ENCODE results near the gene TNFRSF18. TPM values are rescaled to one million over a fixed set of nuclear protein-coding genes. Genes with fewer than 3 reads are reported as not detected.

Gene TNFRSF18
- total RNA-seq, 1 donor from 2014 or later, result 1.2 TPM

DNA sequence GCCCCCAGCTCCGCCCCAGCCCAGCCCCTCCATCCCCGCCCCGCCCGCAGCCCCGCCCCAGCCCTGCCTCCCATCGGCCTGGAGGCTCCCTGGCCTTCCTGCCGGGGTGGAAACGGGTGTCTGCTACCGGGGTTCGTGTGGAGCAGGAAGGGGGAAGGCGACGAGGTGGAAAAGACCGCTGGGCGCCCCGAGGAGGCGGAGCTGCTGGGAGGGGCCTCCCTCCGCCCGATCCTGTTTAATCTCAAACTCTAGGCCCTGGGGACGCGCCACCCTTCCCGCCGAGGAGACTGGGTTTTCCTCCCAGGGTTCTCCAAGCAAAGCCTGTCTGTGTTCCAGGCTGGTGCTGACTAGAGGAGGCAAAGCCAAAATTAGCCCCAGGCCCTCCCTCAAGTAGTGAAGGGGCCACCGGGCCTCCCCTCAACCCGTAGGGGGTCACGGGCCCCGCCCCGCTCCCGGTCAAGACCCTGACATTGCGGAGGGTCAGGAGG is 48.9 kb downstream of the TNFRSF18 start:
- H3K36me3 Mint-ChIP-seq, result no peaks in the 10 kb centered on the region
- peak overlapping the region; percentile 82 for H3K27ac Mint-ChIP-seq
- peaks cover 3% of the 10 kb centered on the region for H3K4me1 Mint-ChIP-seq
- peak; percentile 64 to 79 for DNase-seq (ENCODE audit: low spot score in 2 of 2, unreplicated experiment in 2 of 2)
- no peaks in the 10 kb centered on the region for H3K27me3 Mint-ChIP-seq (ENCODE audit: low read depth)
- peak overlapping the region; percentile 56 for H3K4me3 Mint-ChIP-seq
- peaks cover 20% of the 10 kb centered on the region for H3K9me3 Mint-ChIP-seq
- TF ChIP-seq, protein P1, sequence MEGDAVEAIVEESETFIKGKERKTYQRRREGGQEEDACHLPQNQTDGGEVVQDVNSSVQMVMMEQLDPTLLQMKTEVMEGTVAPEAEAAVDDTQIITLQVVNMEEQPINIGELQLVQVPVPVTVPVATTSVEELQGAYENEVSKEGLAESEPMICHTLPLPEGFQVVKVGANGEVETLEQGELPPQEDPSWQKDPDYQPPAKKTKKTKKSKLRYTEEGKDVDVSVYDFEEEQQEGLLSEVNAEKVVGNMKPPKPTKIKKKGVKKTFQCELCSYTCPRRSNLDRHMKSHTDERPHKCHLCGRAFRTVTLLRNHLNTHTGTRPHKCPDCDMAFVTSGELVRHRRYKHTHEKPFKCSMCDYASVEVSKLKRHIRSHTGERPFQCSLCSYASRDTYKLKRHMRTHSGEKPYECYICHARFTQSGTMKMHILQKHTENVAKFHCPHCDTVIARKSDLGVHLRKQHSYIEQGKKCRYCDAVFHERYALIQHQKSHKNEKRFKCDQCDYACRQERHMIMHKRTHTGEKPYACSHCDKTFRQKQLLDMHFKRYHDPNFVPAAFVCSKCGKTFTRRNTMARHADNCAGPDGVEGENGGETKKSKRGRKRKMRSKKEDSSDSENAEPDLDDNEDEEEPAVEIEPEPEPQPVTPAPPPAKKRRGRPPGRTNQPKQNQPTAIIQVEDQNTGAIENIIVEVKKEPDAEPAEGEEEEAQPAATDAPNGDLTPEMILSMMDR (IDR thresholded peaks at IDR 0.05; ENCODE audit: unreplicated experiment), result no peak

DNA sequence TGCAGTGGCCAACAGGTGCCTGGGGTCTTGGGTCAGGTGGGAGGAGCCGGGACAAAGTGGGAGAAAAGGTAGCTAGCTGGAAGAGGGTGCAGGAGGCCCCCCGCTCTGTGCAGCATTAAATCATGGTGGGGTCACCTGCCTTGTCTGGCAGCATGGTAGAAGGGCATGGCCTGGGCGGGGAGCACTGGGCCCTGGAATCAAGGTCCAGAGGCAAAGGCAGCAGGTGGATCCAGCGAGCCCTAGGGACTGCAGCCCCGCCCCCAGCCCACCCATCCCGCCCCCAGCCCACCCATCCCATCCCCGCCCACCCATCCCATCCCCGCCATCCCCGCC is 49.4 kb downstream of the TNFRSF18 start:
- Mint-ChIP-seq H3K36me3 (no peaks in the 10 kb centered on the region), H3K27ac (peak overlapping the region; percentile 95), H3K4me3 (peak overlapping the region; percentile 26), H3K4me1 (peaks cover 3% of the 10 kb centered on the region), H3K9me3 (peaks cover 25% of the 10 kb centered on the region), H3K27me3 (ENCODE audit: low read depth) (no peaks in the 10 kb centered on the region)
- TF ChIP-seq, protein P1 (IDR thresholded peaks at IDR 0.05; ENCODE audit: unreplicated experiment), result no peak
- no peak for DNase-seq (ENCODE audit: low spot score in 2 of 2, unreplicated experiment in 2 of 2)

DNA sequence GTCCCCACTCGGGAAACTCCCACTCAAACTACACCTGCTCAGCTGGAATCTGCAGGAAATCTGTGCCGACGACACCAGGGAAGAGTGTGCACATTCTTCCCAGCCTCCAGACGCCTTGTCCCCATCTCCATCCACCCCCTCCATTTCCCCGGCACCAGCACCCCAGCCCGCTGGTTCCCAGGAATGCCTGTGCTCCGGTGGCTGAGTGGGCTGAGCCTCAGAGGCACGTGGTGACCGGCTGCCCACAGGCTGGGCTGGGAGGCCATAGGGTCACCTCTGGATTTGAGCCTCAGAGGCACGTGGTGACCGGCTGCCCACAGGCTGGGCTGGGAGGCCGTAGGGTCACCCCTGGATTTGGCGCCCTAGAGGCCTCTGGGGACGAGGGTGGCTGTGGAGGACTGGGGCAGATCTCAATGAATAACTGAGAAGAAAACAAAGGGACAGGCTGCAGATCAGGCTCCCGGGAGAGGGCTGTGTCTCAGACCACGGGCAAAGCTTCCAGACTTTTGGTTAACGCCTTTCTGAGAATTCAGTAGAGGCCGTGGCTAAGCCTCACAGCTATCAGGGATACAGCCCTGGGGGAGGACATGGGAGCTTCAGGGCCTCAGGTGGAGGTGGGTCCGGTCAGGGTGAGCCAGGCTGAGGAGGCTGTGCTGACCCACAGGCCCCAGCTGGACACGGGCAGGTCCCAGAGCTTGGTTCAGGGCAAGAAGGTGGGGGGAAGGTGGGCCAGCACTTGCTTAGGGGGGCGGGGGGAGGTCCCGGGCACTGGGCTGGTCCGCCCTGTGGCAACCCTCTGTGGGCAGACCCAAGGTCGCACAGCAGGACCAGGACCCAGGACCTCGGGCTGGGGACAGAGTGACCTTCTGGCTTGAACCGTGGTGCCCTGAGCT is 50.0 kb downstream of the TNFRSF18 start:
- DNase-seq (ENCODE audit: low spot score in 2 of 2, unreplicated experiment in 2 of 2), result no peak
- Mint-ChIP-seq H3K4me3 (peak overlapping the region; percentile 31), H3K36me3 (no peaks in the 10 kb centered on the region), H3K4me1 (peaks cover 3% of the 10 kb centered on the region), H3K27ac (peak overlapping the region; percentile 95), H3K27me3 (ENCODE audit: low read depth) (no peaks in the 10 kb centered on the region), H3K9me3 (peaks cover 25% of the 10 kb centered on the region)
- TF ChIP-seq, protein P1 (IDR thresholded peaks at IDR 0.05; ENCODE audit: unreplicated experiment), result no peak

DNA sequence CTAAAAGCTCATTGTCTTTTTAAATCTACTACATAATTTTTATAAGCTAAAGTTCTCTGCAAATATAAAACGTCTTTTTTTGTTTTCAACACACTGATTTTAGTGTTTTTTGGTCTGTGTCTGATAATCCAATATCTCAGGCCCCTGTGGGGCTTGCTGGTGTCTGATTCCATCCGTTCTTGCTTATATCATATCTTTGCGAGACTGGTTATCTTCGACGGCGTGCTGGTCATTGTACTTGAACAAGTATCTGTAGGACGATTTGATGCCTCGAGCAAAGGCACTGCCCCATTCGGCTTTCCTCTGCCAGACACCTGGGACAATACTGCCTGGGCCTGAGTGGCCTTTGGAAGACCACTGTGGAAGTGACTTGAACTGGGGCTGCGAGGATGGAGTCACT is 51.1 kb downstream of the TNFRSF18 start:
- Mint-ChIP-seq H3K27me3 (ENCODE audit: low read depth) (no peaks in the 10 kb centered on the region), H3K9me3 (peaks cover 25% of the 10 kb centered on the region), H3K27ac (peak overlapping the region; percentile 85), H3K4me3 (no peak overlapping the region), H3K4me1 (peaks cover 3% of the 10 kb centered on the region), H3K36me3 (no peaks in the 10 kb centered on the region)
- DNase-seq (ENCODE audit: low spot score in 2 of 2, unreplicated experiment in 2 of 2), result no peak
- TF ChIP-seq, protein P1 (IDR thresholded peaks at IDR 0.05; ENCODE audit: unreplicated experiment), result no peak

DNA sequence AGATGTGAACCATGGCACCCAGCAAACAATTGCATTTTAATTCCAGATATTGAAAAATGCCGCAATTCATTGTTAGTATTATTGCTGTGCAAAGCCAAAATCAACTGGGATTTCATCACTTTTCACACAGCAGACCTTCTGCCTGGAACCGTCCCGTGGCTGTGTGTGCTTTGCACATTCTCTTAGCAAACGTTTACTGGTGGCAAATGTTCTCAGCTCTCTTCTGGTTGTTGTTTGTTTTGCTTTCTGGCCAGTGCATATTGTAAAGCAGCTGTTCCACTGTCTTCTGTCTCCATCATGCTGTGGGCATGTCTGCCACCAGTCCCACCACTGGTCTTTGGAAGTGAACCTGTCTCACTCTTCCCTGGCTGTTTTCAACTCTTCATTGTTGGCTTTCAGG is 52.5 kb downstream of the TNFRSF18 start:
- TF ChIP-seq, protein P1 (IDR thresholded peaks at IDR 0.05; ENCODE audit: unreplicated experiment), result no peak
- Mint-ChIP-seq H3K27me3 (ENCODE audit: low read depth) (no peaks in the 10 kb centered on the region), H3K36me3 (no peaks in the 10 kb centered on the region), H3K4me3 (no peak overlapping the region), H3K27ac (peak overlapping the region; percentile 3), H3K4me1 (no peaks in the 10 kb centered on the region), H3K9me3 (peaks cover 25% of the 10 kb centered on the region)
- DNase-seq (ENCODE audit: low spot score in 2 of 2, unreplicated experiment in 2 of 2), result no peak

Small RNA genes within 50 kb of the gene (microRNA-seq; reads per million reads assigned to microRNA genes)
- gene MIR200A, result 346 reads per million, percentile 71 among the genes with 10 or more reads in this experiment
- gene MIR200B, result 4,126 reads per million, percentile 89 among the genes with 10 or more reads in this experiment
- gene MIR429, result 1,477 reads per million, percentile 84 among the genes with 10 or more reads in this experiment

Other genes with a start within 250 kb of the TNFRSF18 start
- gene NOC2L, start 247.3 kb downstream of the TNFRSF18 start, total RNA-seq, result 69.3 to 73.1 TPM (median 69.8 TPM) in 3 replicates
- 44.7 to 49.8 TPM (median 47.0 TPM) in 3 replicates for gene KLHL17, start 246.0 kb downstream of the TNFRSF18 start, total RNA-seq
- gene PLEKHN1, start 240.1 kb downstream of the TNFRSF18 start, total RNA-seq, result 33.6 to 36.0 TPM (median 34.4 TPM) in 3 replicates
- gene PERM1, start 224.5 kb downstream of the TNFRSF18 start, total RNA-seq, result 1.6 to 2.8 TPM (median 2.7 TPM) in 3 replicates
- gene HES4, start 206.5 kb downstream of the TNFRSF18 start, total RNA-seq, result 87.7 to 92.1 TPM (median 92.0 TPM) in 3 replicates
- gene ISG15, start 193.1 kb downstream of the TNFRSF18 start, total RNA-seq, result 112 to 139 TPM (median 123 TPM) in 3 replicates
- gene AGRN, start 186.5 kb downstream of the TNFRSF18 start, total RNA-seq, result 502 to 532 TPM (median 514 TPM) in 3 replicates
- 0.27 to 0.57 TPM (median 0.40 TPM) in 3 replicates for gene RNF223, start 132.3 kb downstream of the TNFRSF18 start, total RNA-seq
- gene C1orf159, start 90.5 kb downstream of the TNFRSF18 start, total RNA-seq, result 28.4 to 32.8 TPM (median 31.8 TPM) in 3 replicates
- gene TTLL10, start 32.7 kb downstream of the TNFRSF18 start, total RNA-seq, result 0.32 to 0.47 TPM in 2 of 3 replicates, not detected in the other
- 0.18 to 0.34 TPM (median 0.29 TPM) in 3 replicates for gene TNFRSF4, start 7.6 kb upstream of the TNFRSF18 start, total RNA-seq
- 103 to 110 TPM (median 108 TPM) in 3 replicates for gene SDF4, start 25.4 kb upstream of the TNFRSF18 start, total RNA-seq
- gene B3GALT6, start 25.6 kb upstream of the TNFRSF18 start, total RNA-seq, result 32.1 to 34.1 TPM (median 33.4 TPM) in 3 replicates
- gene C1QTNF12, start 40.1 kb upstream of the TNFRSF18 start, total RNA-seq, result 10.2 to 12.2 TPM (median 10.4 TPM) in 3 replicates
- gene UBE2J2, start 67.3 kb upstream of the TNFRSF18 start, total RNA-seq, result 67.3 to 76.6 TPM (median 75.7 TPM) in 3 replicates
- 16.0 to 17.5 TPM (median 16.8 TPM) in 3 replicates for gene SCNN1D, start 73.8 kb upstream of the TNFRSF18 start, total RNA-seq
- 85.5 to 97.3 TPM (median 91.0 TPM) in 3 replicates for gene ACAP3, start 101.3 kb upstream of the TNFRSF18 start, total RNA-seq
- 12.7 to 14.5 TPM (median 14.2 TPM) in 3 replicates for gene PUSL1, start 102.0 kb upstream of the TNFRSF18 start, total RNA-seq
- gene INTS11, start 118.1 kb upstream of the TNFRSF18 start, total RNA-seq, result 163 to 165 TPM (median 165 TPM) in 3 replicates
- 17.8 to 19.3 TPM (median 18.5 TPM) in 3 replicates for gene CPTP, start 118.2 kb upstream of the TNFRSF18 start, total RNA-seq
- 0.98 to 1.0 TPM (median 1.00 TPM) in 3 replicates for gene TAS1R3, start 124.7 kb upstream of the TNFRSF18 start, total RNA-seq
- gene DVL1, start 142.8 kb upstream of the TNFRSF18 start, total RNA-seq, result 54.5 to 58.5 TPM (median 54.7 TPM) in 3 replicates
- 157 to 163 TPM (median 161 TPM) in 3 replicates for gene MXRA8, start 152.0 kb upstream of the TNFRSF18 start, total RNA-seq
- 75.5 to 78.6 TPM (median 78.3 TPM) in 3 replicates for gene AURKAIP1, start 168.6 kb upstream of the TNFRSF18 start, total RNA-seq
- gene CCNL2, start 192.7 kb upstream of the TNFRSF18 start, total RNA-seq, result 396 to 423 TPM (median 405 TPM) in 3 replicates
- 87.9 to 98.2 TPM (median 94.7 TPM) in 3 replicates for gene MRPL20, start 200.7 kb upstream of the TNFRSF18 start, total RNA-seq
- 10.9 to 12.3 TPM (median 11.3 TPM) in 3 replicates for gene ANKRD65, start 214.7 kb upstream of the TNFRSF18 start, total RNA-seq
- 57.0 to 59.1 TPM (median 57.7 TPM) in 3 replicates for gene VWA1, start 229.1 kb upstream of the TNFRSF18 start, total RNA-seq
- gene ATAD3C, start 243.1 kb upstream of the TNFRSF18 start, total RNA-seq, result 2.2 to 3.9 TPM (median 2.9 TPM) in 3 replicates

Data from mesothelial cell of epicardium (in vitro differentiated cells).